Measurements from ENCODE around the gene HOXC6.

The HOXC6 gene

GRCh38 chr12:54012631-54013409 lies 15.4 kb upstream of the HOXC6 start:
- Histone ChIP-seq H3K4me1 (ENCODE audit: control insufficient read depth in 1 of 2, insufficient read depth in 2 of 2, low read length in 2 of 2) (peaks cover 0 to 25% of the 10 kb centered on the region in 2 donors), H3K27me3 (ENCODE audit: low read depth, low read length) (peaks cover 81% of the 10 kb centered on the region), H3K27ac (ENCODE audit: low read length) (no peak overlapping the region), H3K4me3 (ENCODE audit: low read depth in 1 of 2, low read length in 2 of 2) (no peak overlapping the region), H3K9me3 (ENCODE audit: control insufficient read depth in 1 of 2, low read length in 2 of 2) (no peaks in the 10 kb centered on the region), H3K36me3 (ENCODE audit: control insufficient read depth in 1 of 2, insufficient read depth in 2 of 2, low read length in 2 of 2) (no peaks in the 10 kb centered on the region)

DNA sequence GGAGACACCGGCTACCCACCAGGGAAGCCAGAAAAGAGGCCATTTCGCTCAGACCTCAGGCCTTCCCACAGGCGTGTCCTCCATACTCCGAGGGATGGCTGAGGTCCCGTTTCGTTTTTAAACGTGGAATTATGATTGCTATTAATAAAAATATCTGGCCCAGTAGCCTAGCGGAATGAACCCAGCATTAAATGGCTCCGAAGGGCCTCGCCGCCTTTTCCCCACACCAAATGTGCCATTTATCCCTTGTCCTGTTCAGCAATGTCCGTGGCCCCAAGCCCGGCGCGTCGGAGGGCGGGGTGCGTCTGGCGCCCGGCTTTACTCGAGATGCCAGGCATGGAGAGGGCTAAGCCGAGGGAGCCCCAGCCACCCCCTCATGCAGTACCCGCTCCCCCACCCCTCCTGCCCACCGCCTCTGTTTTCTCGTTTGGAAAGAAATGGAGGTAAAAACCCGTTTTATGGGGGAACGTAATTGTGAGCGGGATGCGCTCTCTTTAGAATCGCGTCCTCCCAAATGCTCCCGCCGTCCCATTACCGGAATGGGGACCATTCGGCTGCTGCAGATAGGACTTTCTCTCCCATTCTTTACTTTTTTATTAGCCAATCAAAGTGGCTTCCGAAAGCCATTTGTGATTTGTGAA lies 13.7 kb upstream of the HOXC6 start:
- Histone ChIP-seq H3K4me3 (ENCODE audit: low read depth in 1 of 2, low read length in 2 of 2) (peak overlapping the region in 1 of 2 donors; percentile 6), H3K27ac (ENCODE audit: low read length) (no peak overlapping the region), H3K4me1 (ENCODE audit: control insufficient read depth in 1 of 2, insufficient read depth in 2 of 2, low read length in 2 of 2) (peaks cover 0 to 24% of the 10 kb centered on the region in 2 donors), H3K36me3 (ENCODE audit: control insufficient read depth in 1 of 2, insufficient read depth in 2 of 2, low read length in 2 of 2) (no peaks in the 10 kb centered on the region), H3K27me3 (ENCODE audit: low read depth, low read length) (peaks cover 80% of the 10 kb centered on the region), H3K9me3 (ENCODE audit: control insufficient read depth in 1 of 2, low read length in 2 of 2) (no peaks in the 10 kb centered on the region)

GRCh38 chr12:54015018-54015931 lies 13.0 kb upstream of the HOXC6 start:
- H3K27ac ChIP-seq (ENCODE audit: low read length), result no peak overlapping the region

DNA sequence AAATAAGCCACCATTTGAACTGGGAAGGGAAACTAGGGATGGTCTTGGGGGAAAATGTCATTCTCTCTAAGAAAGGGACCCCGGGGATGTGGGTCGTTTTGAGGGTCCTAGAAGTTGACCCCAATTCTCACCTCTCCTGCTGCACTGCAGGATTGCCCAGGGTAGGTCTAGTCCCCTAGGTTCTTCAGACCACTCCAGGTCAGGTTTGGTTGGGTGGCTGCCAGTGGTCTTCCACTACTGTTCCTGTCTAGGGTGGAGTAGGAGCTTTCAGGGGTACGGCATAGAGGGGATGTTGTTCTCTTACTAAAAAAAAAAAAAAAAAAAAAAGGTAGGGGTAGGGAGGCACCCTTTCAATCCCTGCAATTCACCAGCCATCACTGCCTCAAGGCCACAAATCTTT lies 12.2 kb upstream of the HOXC6 start:
- Histone ChIP-seq H3K27me3 (ENCODE audit: low read depth, low read length) (peaks cover 75% of the 10 kb centered on the region), H3K9me3 (ENCODE audit: control insufficient read depth in 1 of 2, low read length in 2 of 2) (no peaks in the 10 kb centered on the region), H3K4me1 (ENCODE audit: control insufficient read depth in 1 of 2, insufficient read depth in 2 of 2, low read length in 2 of 2) (peaks cover 0 to 20% of the 10 kb centered on the region in 2 donors), H3K27ac (ENCODE audit: low read length) (no peak overlapping the region), H3K4me3 (ENCODE audit: low read depth in 1 of 2, low read length in 2 of 2) (no peak overlapping the region), H3K36me3 (ENCODE audit: control insufficient read depth in 1 of 2, insufficient read depth in 2 of 2, low read length in 2 of 2) (no peaks in the 10 kb centered on the region)

More at GRCh38 chr12:54015018-54015931, 13.0 kb upstream of the HOXC6 start:
- Histone ChIP-seq H3K4me1 (ENCODE audit: control insufficient read depth in 1 of 2, insufficient read depth in 2 of 2, low read length in 2 of 2) (peaks cover 0 to 20% of the 10 kb centered on the region in 2 donors), H3K9me3 (ENCODE audit: control insufficient read depth in 1 of 2, low read length in 2 of 2) (no peaks in the 10 kb centered on the region), H3K4me3 (ENCODE audit: low read depth in 1 of 2, low read length in 2 of 2) (no peak overlapping the region), H3K27me3 (ENCODE audit: low read depth, low read length) (peaks cover 76% of the 10 kb centered on the region), H3K36me3 (ENCODE audit: control insufficient read depth in 1 of 2, insufficient read depth in 2 of 2, low read length in 2 of 2) (no peaks in the 10 kb centered on the region)

GRCh38 chr12:54016478-54016964 lies 11.7 kb upstream of the HOXC6 start:
- H3K4me3 ChIP-seq (ENCODE audit: low read depth in 1 of 2, low read length in 2 of 2), result no peak overlapping the region
- H3K4me1 ChIP-seq (ENCODE audit: control insufficient read depth in 1 of 2, insufficient read depth in 2 of 2, low read length in 2 of 2), result peaks cover 0 to 20% of the 10 kb centered on the region in 2 donors
- no peaks in the 10 kb centered on the region for H3K36me3 ChIP-seq (ENCODE audit: control insufficient read depth in 1 of 2, insufficient read depth in 2 of 2, low read length in 2 of 2)
- H3K27ac ChIP-seq (ENCODE audit: low read length), result no peak overlapping the region
- no peaks in the 10 kb centered on the region for H3K9me3 ChIP-seq (ENCODE audit: control insufficient read depth in 1 of 2, low read length in 2 of 2)
- peaks cover 76% of the 10 kb centered on the region for H3K27me3 ChIP-seq (ENCODE audit: low read depth, low read length)

DNA sequence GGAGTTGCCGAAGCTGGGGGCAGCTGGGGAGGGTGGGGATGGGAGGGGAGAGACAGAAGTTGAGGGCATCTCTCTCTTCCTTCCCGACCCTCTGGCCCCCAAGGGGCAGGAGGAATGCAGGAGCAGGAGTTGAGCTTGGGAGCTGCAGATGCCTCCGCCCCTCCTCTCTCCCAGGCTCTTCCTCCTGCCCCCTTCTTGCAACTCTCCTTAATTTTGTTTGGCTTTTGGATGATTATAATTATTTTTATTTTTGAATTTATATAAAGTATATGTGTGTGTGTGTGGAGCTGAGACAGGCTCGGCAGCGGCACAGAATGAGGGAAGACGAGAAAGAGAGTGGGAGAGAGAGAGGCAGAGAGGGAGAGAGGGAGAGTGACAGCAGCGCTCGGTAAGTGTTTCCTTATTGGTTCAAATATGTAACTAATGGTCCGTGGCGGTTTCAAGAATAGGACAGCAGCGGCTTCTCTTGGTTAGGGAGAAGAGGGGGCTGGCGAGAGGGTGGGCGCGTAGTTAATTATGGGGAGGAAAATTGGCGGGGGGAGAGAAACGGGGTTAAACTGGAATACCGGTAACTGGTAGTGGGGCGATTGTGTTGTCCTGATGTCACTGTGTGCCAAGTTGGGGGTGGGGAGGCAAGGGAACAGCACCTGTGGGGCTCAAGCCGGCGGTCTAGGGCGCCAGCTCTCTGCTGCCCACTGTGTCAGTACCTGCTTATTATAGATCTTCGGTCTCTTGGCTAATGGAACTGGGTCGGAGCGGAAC lies 11.0 kb upstream of the HOXC6 start:
- H3K4me3 ChIP-seq (ENCODE audit: low read depth in 1 of 2, low read length in 2 of 2), result peak overlapping the region; percentile 57 to 69
- H3K4me1 ChIP-seq (ENCODE audit: control insufficient read depth in 1 of 2, insufficient read depth in 2 of 2, low read length in 2 of 2), result peaks cover 0 to 20% of the 10 kb centered on the region in 2 donors
- no peaks in the 10 kb centered on the region for H3K9me3 ChIP-seq (ENCODE audit: control insufficient read depth in 1 of 2, low read length in 2 of 2)
- H3K27ac ChIP-seq (ENCODE audit: low read length), result no peak overlapping the region
- H3K36me3 ChIP-seq (ENCODE audit: control insufficient read depth in 1 of 2, insufficient read depth in 2 of 2, low read length in 2 of 2), result no peaks in the 10 kb centered on the region
- H3K27me3 ChIP-seq (ENCODE audit: low read depth, low read length), result peaks cover 77% of the 10 kb centered on the region

DNA sequence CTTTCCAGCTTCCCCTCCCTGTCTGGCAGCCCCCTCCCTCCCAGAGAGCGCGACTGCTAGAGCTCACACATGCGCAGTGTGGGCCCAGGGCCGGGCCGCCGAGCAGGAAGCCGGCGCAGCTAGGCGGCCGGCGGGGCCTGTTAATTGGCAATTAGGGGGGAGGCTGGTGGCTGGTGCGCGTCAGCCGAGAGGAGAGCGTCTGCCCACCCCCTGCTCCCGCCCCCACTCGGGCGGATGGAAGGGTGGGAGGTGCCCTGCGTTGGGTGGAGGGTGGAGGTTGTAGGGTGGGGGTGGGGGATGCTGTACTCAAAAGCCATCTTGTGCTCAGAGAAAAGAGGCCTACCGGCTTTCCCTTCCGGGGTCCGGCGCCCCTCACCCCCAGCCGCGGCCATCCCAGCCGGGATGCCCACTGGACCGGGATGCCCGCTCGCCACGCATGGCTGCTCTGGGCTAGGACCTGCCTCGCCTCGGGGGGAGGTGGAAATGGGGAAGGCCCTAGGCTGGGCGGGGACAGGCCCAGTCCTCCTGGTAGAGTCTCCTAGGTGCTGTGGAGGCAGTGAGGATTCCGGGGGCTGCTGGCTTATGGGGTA lies 10.3 kb upstream of the HOXC6 start:
- H3K4me3 ChIP-seq (ENCODE audit: low read depth in 1 of 2, low read length in 2 of 2), result peak overlapping the region; percentile 57 to 69
- no peak overlapping the region for H3K27ac ChIP-seq (ENCODE audit: low read length)
- peaks cover 0 to 20% of the 10 kb centered on the region in 2 donors for H3K4me1 ChIP-seq (ENCODE audit: control insufficient read depth in 1 of 2, insufficient read depth in 2 of 2, low read length in 2 of 2)
- no peaks in the 10 kb centered on the region for H3K36me3 ChIP-seq (ENCODE audit: control insufficient read depth in 1 of 2, insufficient read depth in 2 of 2, low read length in 2 of 2)
- H3K9me3 ChIP-seq (ENCODE audit: control insufficient read depth in 1 of 2, low read length in 2 of 2), result no peaks in the 10 kb centered on the region
- H3K27me3 ChIP-seq (ENCODE audit: low read depth, low read length), result peaks cover 80% of the 10 kb centered on the region

- H3K36me3 ChIP-seq (ENCODE audit: control insufficient read depth in 1 of 2, insufficient read depth in 2 of 2, low read length in 2 of 2), result no peaks in the 10 kb centered on the region
- no peaks in the 10 kb centered on the region for H3K9me3 ChIP-seq (ENCODE audit: control insufficient read depth in 1 of 2, low read length in 2 of 2)
- H3K27me3 ChIP-seq (ENCODE audit: low read depth, low read length), result peaks cover 79% of the 10 kb centered on the region
- H3K27ac ChIP-seq (ENCODE audit: low read length), result no peak overlapping the region
- H3K4me1 ChIP-seq (ENCODE audit: control insufficient read depth in 1 of 2, insufficient read depth in 2 of 2, low read length in 2 of 2), result peaks cover 0 to 20% of the 10 kb centered on the region in 2 donors
- peak overlapping the region; percentile 57 to 69 for H3K4me3 ChIP-seq (ENCODE audit: low read depth in 1 of 2, low read length in 2 of 2)
Measured at GRCh38 chr12:54018468-54018984, 9.7 kb upstream of the HOXC6 start.

- H3K9me3 ChIP-seq (ENCODE audit: control insufficient read depth in 1 of 2, low read length in 2 of 2), result no peaks in the 10 kb centered on the region
- H3K36me3 ChIP-seq (ENCODE audit: control insufficient read depth in 1 of 2, insufficient read depth in 2 of 2, low read length in 2 of 2), result no peaks in the 10 kb centered on the region
- peaks cover 79% of the 10 kb centered on the region for H3K27me3 ChIP-seq (ENCODE audit: low read depth, low read length)
- peaks cover 0 to 19% of the 10 kb centered on the region in 2 donors for H3K4me1 ChIP-seq (ENCODE audit: control insufficient read depth in 1 of 2, insufficient read depth in 2 of 2, low read length in 2 of 2)
- no peak overlapping the region for H3K27ac ChIP-seq (ENCODE audit: low read length)
- H3K4me3 ChIP-seq (ENCODE audit: low read depth in 1 of 2, low read length in 2 of 2), result no peak overlapping the region
Measured at GRCh38 chr12:54019091-54019811, 9.0 kb upstream of the HOXC6 start.
